ENCODE data around the gene DPPA5. TPM values are rescaled to one million over a fixed set of nuclear protein-coding genes. Genes with fewer than 3 reads are reported as not detected.
"Not testable (repeated sequence)": the region's sequence is repeated elsewhere in the genome, so short reads cannot be mapped to it uniquely, and the experiment has no call there.

Gene DPPA5
- total and polyA plus RNA-seq, 5 donors from 2014 or later: not detected

DNA sequence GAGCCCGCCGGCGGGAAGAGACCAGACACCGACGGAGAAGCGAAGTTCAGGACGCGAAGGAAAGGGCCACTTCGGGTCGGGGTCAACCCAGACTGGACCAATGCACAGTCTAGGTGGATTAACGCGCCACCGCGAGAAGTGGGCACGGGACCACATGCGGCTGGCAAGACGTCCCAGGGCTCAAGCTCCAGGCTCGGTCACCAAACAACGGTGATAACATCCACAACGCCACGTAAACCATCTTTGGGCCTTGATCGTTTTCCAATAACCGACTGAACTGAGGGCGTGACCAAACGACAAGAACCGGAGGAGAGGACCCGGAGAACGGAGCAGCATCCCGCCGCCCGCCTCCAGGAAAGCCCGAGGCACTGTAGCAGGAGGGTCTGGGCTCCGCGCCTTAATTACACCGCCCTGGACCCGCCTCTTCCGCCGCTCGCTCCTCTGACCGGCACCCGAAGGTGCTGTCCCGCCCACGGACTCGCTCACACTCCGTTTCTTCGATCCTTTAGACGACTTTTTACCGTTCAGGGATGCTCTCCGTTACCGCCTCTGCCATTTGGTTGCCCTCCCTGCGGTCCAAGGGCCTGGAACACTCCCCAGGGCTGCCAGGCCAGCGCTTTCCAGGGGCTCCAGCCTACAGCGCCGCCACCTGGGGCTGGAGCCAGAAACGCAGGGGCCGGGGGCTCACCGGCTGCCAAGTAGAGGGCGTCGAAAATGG, 44.1 kb downstream of the DPPA5 start:
- DNase-seq (peak; percentile 29 to 69 (median 39)), ATAC-seq (ENCODE audit: low read depth in 2 of 2) (peak; percentile 75 to 81)
- Mint-ChIP-seq H3K4me3 (peak overlapping the region; percentile 93 to 99 (median 98)), H3K36me3 (no peaks in the 10 kb centered on the region), H3K27ac (peak overlapping the region; percentile 79 to 97 (median 88)), H3K4me1 (peaks cover 5 to 46% (median 28%) of the 10 kb centered on the region in 4 donors), H3K27me3 (peaks cover 40% of the 10 kb centered on the region), H3K9me3 (peaks cover 0 to 4% (median 0%) of the 10 kb centered on the region in 7 donors)
- H3K9me3 ChIP-seq (ENCODE audit: control insufficient read depth in 2 of 2, low read length in 2 of 2): no peaks in the 10 kb centered on the region
- peaks cover 22% of the 10 kb centered on the region for H3K4me1 ChIP-seq (ENCODE audit: control insufficient read depth, insufficient read depth, low read length, poor library complexity, severe bottlenecking)
- H3K27me3 ChIP-seq (ENCODE audit: control insufficient read depth, insufficient read depth, low read length): no peaks in the 10 kb centered on the region
- H3K27ac ChIP-seq (ENCODE audit: insufficient read depth, low read length, poor library complexity, severe bottlenecking): peak overlapping the region; percentile 15
- H3K4me3 ChIP-seq (ENCODE audit: low read depth, low read length): peak overlapping the region; percentile 89
- H3K36me3 ChIP-seq (ENCODE audit: control insufficient read depth, insufficient read depth, low read length): no peaks in the 10 kb centered on the region

DNA sequence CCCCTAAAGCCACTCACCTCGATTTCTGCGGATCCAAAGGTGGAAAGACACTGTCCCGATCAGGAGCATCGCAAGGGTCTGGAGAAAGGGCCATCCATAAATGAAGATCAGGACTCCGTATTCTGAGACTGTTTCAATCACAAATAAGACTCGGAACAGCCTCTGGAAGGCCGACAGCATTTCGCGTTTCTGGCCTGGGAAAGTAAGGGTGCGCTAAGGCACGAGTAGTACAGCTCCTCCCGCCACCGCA, 44.6 kb downstream of the DPPA5 start:
- Histone ChIP-seq H3K36me3 (ENCODE audit: control insufficient read depth, insufficient read depth, low read length) (no peaks in the 10 kb centered on the region), H3K27ac (ENCODE audit: insufficient read depth, low read length, poor library complexity, severe bottlenecking) (no peak overlapping the region), H3K4me1 (ENCODE audit: control insufficient read depth, insufficient read depth, low read length, poor library complexity, severe bottlenecking) (peaks cover 20% of the 10 kb centered on the region), H3K4me3 (ENCODE audit: low read depth, low read length) (peak overlapping the region; percentile 89), H3K27me3 (ENCODE audit: control insufficient read depth, insufficient read depth, low read length) (no peaks in the 10 kb centered on the region), H3K9me3 (ENCODE audit: control insufficient read depth in 2 of 2, low read length in 2 of 2) (no peaks in the 10 kb centered on the region)
- no peak for DNase-seq
- H3K36me3 Mint-ChIP-seq: no peaks in the 10 kb centered on the region
- H3K27ac Mint-ChIP-seq: peak overlapping the region; percentile 14 to 88 (median 79)
- ATAC-seq (ENCODE audit: low read depth in 2 of 2): no peak
- peaks cover 0 to 4% (median 0%) of the 10 kb centered on the region in 7 donors for H3K9me3 Mint-ChIP-seq
- H3K4me1 Mint-ChIP-seq: peaks cover 5 to 46% (median 28%) of the 10 kb centered on the region in 4 donors
- peak overlapping the region; percentile 93 to 99 (median 98) for H3K4me3 Mint-ChIP-seq
- H3K27me3 Mint-ChIP-seq: peaks cover 36% of the 10 kb centered on the region

DNA sequence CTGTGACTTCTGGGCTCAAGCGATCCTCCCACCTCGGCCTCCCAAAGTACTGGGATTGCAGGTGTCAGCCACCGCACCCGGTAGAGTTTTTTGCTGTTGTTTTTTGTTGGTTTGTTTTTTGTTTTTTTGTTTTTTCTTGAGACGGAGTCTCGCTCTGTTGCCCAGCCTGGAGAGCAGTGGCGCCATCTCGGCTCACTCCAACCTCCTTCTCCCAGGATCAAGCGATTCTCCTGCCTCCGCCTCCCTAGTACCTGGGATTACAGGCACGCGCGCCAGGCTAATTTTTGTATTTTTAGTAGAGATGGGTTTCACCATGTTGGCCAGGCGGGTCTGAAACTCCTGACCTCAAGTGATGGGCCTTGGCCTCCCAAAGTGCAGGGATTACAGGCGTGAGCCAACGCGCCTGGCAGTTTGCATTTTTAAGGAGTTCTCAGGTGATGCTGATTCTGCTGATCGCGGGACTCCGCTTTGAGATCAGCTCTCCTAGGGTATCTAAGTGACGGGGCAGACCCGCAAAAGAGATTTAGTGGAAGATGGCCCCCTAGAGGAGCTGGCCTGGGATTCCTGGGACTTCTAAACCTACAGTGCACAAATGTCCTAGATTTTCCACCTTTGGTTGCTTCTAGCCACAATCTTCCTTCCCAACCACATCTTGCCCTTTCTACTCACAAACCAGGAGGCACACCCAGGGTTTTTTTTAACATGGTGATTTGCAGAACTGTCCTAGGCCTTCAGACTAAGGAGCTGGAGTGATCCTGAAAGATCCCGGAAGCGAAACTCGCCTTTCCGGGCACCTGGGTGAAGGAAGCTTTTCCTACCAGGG, 45.2 kb downstream of the DPPA5 start:
- Histone ChIP-seq H3K27ac (ENCODE audit: insufficient read depth, low read length, poor library complexity, severe bottlenecking) (no peak overlapping the region), H3K4me1 (ENCODE audit: control insufficient read depth, insufficient read depth, low read length, poor library complexity, severe bottlenecking) (peaks cover 20% of the 10 kb centered on the region), H3K9me3 (ENCODE audit: control insufficient read depth in 2 of 2, low read length in 2 of 2) (no peaks in the 10 kb centered on the region), H3K4me3 (ENCODE audit: low read depth, low read length) (peak overlapping the region; percentile 89), H3K27me3 (ENCODE audit: control insufficient read depth, insufficient read depth, low read length) (no peaks in the 10 kb centered on the region), H3K36me3 (ENCODE audit: control insufficient read depth, insufficient read depth, low read length) (no peaks in the 10 kb centered on the region)
- Mint-ChIP-seq H3K9me3 (peaks cover 0 to 2% (median 0%) of the 10 kb centered on the region in 7 donors), H3K4me3 (peak overlapping the region; percentile 93 to 99 (median 98)), H3K27me3 (peaks cover 32% of the 10 kb centered on the region), H3K4me1 (peaks cover 5 to 45% (median 26%) of the 10 kb centered on the region in 4 donors), H3K27ac (peak overlapping the region in 2 of 3 donors; percentile 79 to 88), H3K36me3 (no peaks in the 10 kb centered on the region)
- DNase-seq: no peak
- ATAC-seq (ENCODE audit: low read depth in 2 of 2): no peak

DNA sequence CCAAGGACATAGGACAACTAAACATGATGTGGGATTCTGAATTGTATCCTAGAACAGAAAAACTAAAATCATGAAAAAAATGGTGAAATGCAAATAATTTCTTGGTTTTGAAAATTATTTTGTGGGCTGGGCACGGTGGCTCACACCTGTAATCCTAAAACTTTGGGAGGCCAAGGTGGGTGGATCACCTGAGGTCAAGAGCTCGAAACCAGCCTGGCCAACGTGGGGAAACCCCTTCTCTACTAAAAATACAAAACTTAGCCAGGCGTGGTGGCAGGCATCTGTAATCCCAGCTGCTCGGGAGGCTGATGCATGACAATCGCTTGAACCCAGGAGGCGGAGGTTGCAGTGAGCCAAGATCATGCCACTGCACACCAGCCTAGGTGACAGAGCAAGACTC, 50.3 kb downstream of the DPPA5 start:
- not testable (repeated sequence) for H3K9me3 Mint-ChIP-seq

More for the DNA sequence above, 50.3 kb downstream of the DPPA5 start:
- not testable (repeated sequence) for H3K27ac Mint-ChIP-seq; H3K9me3 ChIP-seq (ENCODE audit: control insufficient read depth in 2 of 2, low read length in 2 of 2); H3K27ac ChIP-seq (ENCODE audit: insufficient read depth, low read length, poor library complexity, severe bottlenecking); H3K36me3 ChIP-seq (ENCODE audit: control insufficient read depth, insufficient read depth, low read length); H3K27me3 Mint-ChIP-seq; DNase-seq; ATAC-seq (ENCODE audit: low read depth in 2 of 2); H3K4me3 Mint-ChIP-seq; H3K4me1 ChIP-seq (ENCODE audit: control insufficient read depth, insufficient read depth, low read length, poor library complexity, severe bottlenecking); H3K4me3 ChIP-seq (ENCODE audit: low read depth, low read length); H3K36me3 Mint-ChIP-seq; H3K27me3 ChIP-seq (ENCODE audit: control insufficient read depth, insufficient read depth, low read length)
- peaks cover 5 to 25% (median 18%) of the 10 kb centered on the region in 4 donors for H3K4me1 Mint-ChIP-seq

Other genes starting within 250 kb of the DPPA5 start
- 0.67 TPM for gene KHDC1L, start 128.8 kb downstream of the DPPA5 start, total RNA-seq
- gene KHDC1L, start 128.8 kb downstream of the DPPA5 start, polyA plus RNA-seq: not detected
- 3.2 TPM for gene KHDC1, start 91.1 kb downstream of the DPPA5 start, total RNA-seq
- 1 to 10 TPM; 2.2 to 4.5 (median 2.9) TPM for gene KHDC1, start 91.1 kb downstream of the DPPA5 start, polyA plus RNA-seq
- not detected for gene KHDC3L, start 8.4 kb upstream of the DPPA5 start, total RNA-seq
- gene KHDC3L, start 8.4 kb upstream of the DPPA5 start, polyA plus RNA-seq: not detected
- 0.69 TPM for gene OOEP, start 15.6 kb upstream of the DPPA5 start, total RNA-seq
- 1 to 10 TPM in 1 of 4 donors, under 1 TPM in 3; 0.23 to 1.1 (median 0.38) TPM for gene OOEP, start 15.6 kb upstream of the DPPA5 start, polyA plus RNA-seq
- 1.4 TPM for gene DDX43, start 40.6 kb upstream of the DPPA5 start, total RNA-seq
- 1 to 10 TPM in 2 of 4 donors, under 1 TPM in 2; 0.59 to 3.6 (median 1.1) TPM for gene DDX43, start 40.6 kb upstream of the DPPA5 start, polyA plus RNA-seq
- gene CGAS, start 98.0 kb upstream of the DPPA5 start, total RNA-seq: 24.2 TPM
- gene CGAS, start 98.0 kb upstream of the DPPA5 start, polyA plus RNA-seq: 10 to 100 TPM in 3 of 4 donors, 1 to 10 TPM in 1; 9.0 to 18.3 (median 12.0) TPM
- 69.9 TPM for gene MTO1, start 107.5 kb upstream of the DPPA5 start, total RNA-seq
- 10 to 100 TPM; 34.9 to 46.1 (median 41.6) TPM for gene MTO1, start 107.5 kb upstream of the DPPA5 start, polyA plus RNA-seq
- 10,044 TPM for gene EEF1A1, start 166.8 kb upstream of the DPPA5 start, total RNA-seq
- gene EEF1A1, start 166.8 kb upstream of the DPPA5 start, polyA plus RNA-seq: over 10,000 TPM in 2 of 4 donors, 1,000 to 10,000 TPM in 2; 6,574 to 12,846 (median 10,671) TPM